ENCODE data around the gene EFHB.
A peak's percentile ranks its signal among the peaks of the same experiment; 100 is the strongest.
"Not testable (repeated sequence)": the region's sequence is repeated elsewhere in the genome, so short reads cannot be mapped to it uniquely, and the experiment has no call there.

Gene EFHB, protein sequence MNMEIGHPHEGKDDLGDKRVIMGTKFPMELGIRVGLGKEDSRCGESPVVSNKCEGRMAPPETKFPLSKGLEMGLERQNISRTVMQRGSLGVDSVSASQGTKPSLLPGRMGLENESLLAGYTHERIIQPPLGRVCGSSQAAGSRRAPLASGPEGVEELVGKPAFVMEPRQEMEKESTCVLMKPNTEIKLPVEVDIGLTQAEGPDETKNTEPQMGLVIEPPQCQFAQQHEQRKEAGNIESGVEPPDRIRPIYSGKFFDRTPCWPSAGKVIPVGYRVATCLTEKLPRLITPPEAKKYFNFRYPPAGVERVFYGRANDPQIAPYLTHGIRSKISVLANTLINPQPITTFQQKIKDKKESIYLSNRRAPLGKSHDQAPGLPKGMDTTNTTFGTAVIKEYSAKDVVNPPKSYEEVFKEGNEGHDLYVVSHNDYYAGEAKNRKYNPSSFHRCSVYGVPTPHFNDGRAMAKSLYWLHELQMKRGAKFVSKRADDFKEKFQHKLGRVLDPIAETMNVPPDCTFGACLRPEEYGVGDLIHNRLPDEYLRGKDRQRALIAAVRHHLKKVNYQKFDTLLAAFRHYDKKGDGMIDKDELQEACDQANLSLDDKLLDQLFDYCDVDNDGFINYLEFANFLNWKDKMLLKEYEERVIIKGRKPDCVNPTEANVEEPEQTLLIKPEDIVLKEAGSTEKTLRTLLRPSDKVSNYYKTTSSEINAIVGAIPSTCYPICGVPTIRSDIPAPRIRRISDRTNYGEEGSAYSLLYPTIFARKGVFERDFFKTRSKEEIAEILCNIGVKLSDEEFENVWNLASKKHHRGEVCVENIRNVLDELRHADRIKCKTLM

DNA sequence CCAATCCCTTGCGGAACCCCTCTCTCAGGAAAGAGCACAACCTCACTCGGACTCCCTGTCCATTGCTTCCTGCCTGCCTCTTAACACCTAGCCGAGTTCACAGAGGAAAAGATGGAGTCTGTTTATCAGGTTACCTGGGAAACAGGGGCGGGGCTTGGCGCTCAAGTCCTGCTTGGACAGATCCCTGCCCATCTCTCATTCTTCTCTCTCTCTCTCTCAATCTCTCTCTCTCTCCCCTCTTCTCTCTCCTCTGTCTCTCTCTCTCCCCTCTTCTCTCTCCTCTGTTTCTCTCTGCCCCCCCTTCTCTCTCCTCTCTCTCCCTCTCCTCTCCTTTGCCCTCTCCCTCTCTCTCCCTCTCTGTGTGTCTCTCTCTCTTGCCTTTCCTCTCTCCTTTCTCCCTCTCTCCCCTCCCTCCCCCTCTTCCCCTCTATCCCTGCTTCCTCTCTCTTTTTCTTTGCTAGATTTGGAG is at the start of gene EFHB:
EFHB (minus strand) TSS at position 120 of the 469 bp plus-strand sequence. CDS start 199 bp downstream, outside the sequence.
- peak; percentile 9 for DNase-seq

DNA sequence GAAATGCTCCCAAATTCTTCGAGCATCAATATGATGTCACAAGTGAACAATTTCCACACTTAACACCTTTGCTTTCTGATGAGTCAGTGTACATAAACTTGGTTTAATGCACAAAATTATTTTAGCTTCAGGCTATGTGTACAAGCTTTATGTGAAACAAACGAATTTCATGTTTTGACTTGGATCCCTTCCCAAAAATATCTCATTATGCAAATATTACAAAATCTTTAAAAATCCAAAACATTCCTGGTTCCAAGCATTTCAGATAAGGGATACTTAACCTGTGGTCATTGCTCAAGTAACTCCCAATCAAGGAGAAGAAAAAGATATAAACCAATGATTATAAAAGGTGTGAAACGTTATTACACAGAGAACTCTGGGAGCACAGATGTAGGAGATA is 38.0 kb upstream of the EFHB start:
- DNase-seq, result no peak

DNA sequence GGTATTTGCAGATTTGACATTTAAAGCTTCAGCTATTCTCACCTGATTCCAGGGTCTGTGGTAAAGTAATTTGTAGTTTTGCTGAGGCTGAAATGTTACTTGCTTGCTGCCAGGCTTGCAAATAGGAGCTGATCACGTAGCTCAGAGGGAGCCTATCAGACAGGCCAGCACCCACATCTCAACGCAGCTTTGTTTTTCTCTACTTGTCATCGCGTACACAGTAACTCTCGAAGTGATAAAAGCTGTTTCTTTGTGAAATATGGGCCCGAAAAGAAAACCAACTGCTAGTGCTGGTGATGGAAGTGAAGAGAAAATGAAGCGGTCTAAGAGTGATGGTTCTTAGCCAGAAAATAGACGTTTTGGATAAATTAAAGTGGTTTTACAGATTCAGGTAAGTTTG is 36.3 kb upstream of the EFHB start:
- no peak for DNase-seq

DNA sequence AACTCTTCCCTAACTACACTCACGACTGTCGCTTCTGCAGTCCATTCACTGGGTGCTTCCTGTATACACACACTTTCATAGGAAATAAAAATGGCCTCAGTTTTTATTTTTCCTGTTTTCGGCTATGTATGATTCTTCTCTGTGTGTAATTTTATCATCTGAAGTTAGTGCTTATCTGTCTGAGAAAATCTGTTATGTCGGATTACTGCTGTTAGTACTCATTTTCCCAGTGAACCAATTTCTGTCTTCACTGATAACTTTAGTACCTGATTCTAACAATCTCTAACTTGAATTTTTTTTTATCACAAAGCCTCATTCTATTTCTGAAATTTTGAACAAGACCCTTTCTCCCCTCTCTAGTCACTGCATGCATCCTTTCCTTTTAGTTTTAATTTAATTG is 33.8 kb upstream of the EFHB start:
- no peak for DNase-seq

DNA sequence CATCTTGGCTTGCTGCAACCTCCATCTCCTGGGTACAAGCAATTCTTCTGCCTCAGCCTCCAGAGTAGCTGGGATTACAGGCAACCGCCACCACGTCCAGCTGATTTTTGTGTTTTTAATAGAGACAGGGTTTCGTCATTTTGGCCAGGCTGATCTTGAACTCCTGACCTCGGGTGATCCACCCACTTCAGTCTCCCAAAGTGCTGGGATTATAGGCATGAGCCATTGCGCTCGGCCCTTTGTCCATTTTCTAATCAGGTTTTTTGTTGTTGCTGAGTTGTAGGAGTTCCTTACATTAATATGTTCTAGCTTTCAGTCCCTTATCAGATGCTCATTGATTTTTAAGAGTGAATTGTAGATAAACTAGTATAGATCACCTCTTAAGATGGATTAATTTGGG is 33.2 kb upstream of the EFHB start:
- DNase-seq, result no peak

DNA sequence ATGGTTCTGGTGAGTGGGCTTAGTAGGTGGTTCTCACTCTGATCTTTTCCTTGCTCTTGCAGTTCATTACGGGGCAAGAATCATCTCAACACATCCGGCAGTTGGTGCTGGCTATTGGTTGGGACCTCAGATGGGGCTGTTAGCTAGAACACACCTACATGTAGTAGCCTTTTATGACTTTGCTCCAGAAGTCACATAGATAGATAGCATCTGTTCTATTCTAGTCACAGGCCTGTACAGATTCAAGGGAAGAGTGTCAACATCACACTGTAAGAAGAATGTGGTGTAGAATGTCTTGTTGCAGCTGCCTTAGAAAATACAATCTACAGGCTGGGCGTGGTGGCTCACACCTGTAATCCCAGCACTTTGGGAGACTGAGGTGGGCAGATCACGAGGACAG is 27.9 kb upstream of the EFHB start:
- DNase-seq, result no peak

DNA sequence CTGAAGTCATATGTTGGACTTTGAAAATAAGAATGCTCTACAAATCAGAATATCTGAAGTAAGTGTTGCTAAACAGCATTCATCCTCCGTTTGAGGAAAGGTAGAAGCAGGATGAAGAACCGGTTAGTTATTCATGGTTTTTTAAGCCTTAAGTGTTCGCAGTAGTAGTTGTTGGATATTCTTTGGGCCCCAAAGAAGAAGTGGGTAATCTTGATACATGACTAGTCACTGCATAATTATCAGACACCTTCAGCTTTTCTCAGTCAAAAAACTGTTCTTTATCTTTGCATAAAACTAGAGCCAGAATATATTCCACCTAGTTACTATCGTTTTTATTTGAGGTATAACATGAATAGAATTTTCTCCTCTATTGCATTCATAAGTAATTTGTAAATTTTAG is 26.7 kb upstream of the EFHB start:
- DNase-seq, result no peak

DNA sequence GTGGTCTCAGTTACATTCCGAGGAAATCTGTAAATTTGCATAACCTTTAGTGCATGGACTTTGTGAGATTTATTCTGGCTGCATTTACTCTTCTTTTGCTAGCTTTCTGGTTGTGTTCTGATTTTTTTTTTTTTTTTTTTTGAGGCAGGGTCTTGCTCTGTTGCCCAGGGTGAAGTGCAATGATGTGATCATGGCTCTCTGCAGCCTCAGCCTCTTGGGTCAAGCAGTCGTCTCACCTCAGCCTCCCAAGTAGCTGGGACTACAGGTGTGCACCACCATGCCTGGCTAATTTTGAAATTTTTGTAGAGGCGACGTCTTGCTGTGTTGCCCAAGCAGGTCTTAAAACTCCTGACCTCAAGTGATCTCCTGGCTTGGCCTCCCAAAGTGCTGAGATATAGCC is 25.5 kb upstream of the EFHB start:
- DNase-seq, result no peak

DNA sequence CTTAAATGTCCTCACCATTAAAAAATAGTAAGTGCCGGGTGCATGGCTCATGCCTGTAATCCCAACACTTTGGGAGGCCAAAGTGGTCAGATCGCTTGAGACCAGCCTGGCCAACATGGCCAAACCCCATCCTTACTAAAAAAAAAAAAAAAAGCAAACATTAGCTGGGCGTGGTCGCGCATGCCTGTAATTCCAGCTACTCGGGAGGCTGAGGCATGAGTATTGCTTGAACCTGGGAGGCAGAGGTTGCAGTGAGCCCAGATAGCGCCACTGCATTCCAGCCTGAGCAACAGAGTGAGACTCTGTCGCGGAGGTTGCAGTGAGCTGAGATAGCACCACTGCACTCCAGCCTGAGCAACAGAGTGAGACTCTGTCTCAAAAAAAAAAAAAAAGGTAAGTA is 23.3 kb upstream of the EFHB start:
- DNase-seq, result not testable (repeated sequence)

DNA sequence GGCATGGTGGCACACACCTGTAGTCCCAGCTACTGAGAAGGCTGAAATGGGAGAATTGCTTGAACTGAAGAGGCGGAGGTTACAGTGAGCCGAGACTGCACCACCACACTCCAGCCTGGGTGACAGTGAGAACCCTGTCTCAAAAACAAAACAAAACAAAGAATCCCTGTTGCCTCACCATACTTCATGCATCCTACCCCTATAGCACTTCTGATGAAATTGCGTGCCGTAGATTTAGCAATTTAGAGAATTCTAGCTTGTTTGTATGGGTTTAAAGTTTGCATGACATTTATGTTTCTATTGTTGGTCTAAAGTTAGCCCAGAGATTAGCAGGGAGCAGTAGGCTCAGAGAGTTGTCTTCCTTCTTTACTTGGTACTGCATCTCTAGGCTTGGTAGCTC is 20.7 kb upstream of the EFHB start:
- no peak for DNase-seq

DNA sequence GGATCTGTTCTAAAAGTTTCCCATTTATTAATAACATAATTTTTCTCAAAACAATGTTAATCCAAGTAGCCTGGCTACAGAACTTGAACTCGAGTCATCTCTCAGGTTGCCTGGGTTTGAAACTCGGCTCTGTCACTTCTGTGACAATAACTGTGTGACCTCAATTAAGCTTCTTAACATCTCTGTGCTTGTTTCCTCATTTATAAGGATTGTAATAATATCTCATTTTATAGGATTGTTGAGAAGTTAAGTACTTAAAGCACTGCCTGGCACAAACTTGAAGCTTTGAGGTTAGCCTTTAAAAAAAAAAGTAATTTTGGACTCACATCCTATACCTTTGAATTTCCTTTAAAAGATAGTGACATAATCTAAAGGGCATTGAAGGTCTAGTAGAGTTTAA is 16.3 kb upstream of the EFHB start:
- DNase-seq, result no peak

DNA sequence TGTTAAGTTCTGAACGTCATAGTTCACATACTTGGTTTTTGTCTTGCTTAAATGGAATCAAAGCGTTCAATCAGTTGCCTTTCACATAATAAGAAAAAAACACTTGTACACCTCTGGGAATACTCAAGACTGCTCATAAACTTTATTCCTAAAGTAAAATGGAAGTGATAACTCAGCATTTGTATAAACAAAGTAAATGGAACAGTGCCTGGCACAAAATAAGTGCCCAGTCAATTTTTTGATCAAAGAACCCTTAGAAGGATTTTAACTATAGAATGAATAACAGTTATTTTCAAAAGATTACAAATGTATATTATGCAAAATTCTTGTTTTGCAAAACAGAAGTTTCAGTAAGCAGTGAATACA is 14.2 kb upstream of the EFHB start:
- DNase-seq, result no peak

DNA sequence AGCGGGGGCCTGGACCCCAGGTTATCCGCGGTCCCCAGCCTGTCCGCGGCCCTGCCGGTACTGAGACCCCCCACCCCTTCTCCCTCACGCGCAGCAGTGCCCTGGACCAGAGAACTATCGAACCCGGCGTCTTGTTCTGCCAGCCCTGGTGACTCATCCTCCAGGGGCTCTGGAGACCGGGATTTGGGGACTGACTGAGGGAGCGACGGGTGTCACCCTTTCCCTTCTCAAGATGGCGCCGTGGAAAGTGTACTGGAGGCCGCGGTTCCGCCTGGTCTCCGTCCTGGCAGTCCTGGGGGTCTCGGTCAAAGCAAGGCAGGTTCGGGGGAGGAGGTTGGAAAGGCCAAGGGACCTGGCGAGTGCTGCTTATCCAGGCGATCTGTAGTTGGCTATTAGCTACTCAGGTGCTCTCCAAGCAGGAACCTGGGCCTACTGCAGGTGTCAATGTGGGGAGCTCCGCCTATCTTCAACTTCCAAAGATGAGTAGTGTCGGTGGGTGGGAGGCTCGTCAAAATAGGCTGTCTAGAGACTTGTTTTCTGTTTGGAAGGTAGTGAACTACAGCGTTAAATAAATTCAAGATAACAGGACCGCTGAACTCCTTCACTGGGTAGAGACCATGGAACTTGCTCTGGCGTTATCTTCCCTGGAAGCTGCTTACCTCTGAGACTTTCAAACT is 13.7 kb upstream of the EFHB start:
- DNase-seq, result peak; percentile 18

DNA sequence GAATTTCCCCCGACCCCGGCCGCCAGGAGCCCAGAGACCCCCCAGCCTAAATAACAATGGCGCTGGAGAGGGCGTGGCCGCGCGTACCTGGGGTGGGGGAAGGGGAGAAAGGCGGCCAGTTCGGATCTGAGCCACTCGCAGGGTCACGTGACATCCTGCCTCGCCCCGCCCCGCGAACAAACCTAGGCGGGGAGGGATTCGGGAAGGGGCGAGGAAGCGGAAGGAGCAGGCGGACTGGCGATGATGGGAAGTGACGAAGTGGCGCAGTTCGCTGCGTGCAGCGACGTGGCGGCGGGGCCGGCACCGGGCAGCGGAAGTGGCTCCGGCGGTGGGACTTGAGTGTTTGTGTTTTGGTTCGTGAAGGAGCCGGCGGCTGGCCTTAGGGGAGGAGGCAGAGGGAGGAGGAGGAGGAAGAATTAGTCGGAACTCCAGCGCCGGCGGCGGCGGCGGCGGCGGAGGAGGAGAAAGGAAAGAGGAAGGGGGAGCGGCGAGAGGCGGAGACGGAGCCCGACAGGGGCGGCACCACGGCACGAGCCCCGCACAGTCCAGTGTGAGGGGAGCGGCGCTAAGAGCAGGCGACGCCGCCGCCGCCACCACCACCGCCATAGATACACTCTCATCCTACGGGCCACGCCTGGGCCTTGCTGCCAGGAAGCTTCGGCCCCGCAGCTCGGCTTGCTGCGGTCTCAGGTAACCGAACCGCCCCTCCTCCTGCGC is 13.0 kb upstream of the EFHB start, which contains the start of gene RAB5A:
RAB5A (plus strand) TSS at position 266 of the 717 bp plus-strand sequence. CDS start 3,802 bp downstream, outside the sequence.
- DNase-seq, result peak; percentile 91

DNA sequence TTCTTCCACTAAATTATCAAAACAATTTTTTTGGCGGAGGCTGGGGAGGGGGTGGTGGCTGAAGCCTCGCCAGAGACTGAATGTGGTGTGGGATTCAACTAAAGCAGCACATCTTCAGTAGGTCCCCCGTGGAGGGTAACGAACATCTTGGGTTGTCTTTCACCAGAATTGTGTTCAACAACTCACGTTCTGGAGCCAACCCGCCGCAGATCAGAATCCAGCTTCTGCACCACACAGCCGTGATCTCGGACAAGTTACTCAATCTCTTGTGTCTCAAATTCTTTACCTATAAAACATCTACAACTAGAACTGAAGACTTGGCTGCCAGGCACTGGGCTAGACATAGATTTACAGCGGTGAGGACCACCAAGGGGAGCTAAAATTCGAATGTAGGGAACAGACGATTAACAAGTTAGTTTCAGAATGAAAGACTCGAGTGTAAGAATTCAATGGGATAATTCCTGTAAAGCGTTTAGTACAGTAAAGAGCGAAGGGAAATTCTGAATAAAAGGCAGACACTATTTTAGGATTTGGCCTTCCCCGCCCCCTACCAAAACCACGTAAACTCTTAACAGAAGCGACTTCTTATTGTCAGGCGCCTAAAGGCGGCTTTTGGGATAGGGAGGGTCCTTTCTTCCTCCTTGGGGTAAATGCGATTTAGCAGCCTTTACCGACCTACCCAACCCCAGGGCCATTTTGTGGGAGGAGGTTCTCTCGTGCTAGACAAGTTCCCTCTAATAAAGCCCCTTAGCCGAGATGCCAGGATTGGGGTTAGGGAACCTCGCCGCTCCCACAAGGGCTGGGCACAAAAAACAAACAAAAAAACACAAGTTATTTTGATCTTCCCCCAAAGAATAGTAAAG is 12.2 kb upstream of the EFHB start:
- DNase-seq, result no peak

DNA sequence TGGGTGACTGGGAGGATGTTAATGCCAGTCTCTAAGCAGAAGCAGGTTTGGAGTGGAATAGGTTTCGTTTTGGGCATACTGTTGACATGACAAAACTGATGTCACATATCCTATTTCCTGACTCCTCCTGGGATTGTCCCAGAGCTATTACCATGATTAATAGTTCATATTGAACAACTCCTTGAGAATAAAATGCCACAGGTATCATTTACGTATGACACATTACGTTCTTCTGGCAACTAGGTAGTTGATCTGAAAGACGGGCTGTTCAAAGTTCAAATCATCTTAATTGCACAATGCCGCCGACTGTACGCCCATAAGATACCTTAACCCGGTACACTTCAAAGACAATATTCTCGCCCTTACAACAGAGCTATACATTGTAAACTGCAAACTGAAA is 11.5 kb upstream of the EFHB start:
- no peak for DNase-seq

DNA sequence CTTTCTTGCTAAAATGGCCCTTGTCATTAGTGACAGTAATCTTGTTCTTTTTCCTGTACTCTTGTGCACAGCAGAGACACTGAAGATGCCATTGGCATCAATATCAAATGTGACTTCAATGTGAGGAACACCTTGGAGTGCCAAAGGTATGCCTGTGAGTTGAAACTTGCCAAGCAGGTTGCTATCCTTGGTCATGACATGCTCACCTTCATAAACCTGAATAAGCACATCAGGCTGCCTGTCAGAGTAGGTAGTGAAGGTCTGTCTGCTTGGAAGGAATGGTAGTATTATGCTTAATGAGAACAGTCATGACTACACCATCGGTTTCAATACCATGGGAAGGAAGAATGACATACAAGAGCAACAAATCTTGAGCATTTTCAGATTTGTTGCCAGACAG is 6.6 kb upstream of the EFHB start:
- no peak for DNase-seq

DNA sequence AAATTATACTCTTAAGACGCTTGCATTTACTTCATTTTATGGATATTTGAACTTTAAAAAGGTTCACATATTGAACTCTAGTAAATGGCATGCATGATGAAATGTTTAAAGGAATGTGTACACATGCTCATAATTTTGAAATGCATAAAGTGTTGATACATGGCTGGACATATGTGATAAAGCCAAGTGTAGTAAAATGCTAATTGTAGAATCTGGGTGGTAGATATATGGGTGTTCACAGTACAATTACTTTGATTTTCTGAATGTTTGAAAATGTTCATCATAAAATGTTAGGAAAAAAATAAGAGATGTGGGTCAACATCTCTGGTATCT is 4.2 kb upstream of the EFHB start:
- DNase-seq, result no peak

DNA sequence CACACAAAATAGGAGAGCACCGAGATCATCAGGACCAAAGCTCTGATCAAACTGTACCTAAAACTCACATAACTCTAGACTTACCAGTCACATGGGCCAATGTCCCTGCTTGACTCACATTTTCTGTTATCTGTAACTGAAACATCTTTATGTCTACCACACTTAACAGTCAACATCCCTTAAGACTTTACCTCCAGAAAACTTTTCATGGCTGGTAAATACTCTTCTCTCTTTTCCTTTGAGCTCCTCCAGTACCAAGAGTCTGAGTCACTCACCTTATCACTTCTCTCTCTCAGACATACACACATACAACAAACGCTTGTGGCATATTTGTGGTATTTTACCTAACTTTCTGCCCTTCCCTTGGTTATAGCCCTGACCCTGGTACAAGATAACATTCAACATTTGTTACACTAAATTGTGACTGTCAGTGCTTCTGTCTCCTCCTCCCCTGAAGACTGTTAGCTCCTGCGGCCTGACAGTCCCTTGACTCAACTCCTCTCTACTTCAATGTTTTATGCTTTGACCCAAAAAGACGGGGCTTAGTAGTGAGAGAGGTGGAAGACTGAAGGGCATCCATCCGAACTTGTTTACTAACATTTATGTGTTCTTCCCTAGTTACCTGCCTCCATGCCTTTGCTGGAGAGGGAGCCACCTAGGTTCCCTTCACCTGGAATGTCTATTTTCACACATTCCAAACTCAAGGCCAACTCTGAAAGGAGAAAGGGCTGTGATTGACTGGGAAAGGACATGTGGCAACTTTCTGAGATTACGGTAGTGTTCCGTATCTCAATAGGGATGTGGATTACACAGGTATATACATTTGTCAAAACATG is 3.7 kb upstream of the EFHB start:
- no peak for DNase-seq

DNA sequence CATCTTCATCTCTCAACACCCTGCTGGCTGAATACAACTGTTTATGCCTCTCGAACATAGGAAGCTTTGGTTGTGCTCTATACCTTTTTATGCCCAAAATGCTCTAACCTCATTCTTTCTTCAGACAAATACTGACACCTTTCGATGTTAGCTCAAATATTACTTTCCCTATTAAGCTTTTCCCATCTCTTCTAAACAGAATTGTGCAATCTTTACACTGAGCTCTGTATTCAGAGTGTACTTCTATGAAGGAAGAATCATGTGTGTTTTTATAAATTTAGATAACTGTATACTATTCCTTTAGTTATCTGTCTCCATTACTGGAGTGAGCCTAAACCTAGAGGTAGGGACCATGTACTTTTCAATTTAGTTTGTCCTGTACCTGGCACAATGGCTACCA is 1.6 kb downstream of the EFHB start:
- DNase-seq, result no peak

DNA sequence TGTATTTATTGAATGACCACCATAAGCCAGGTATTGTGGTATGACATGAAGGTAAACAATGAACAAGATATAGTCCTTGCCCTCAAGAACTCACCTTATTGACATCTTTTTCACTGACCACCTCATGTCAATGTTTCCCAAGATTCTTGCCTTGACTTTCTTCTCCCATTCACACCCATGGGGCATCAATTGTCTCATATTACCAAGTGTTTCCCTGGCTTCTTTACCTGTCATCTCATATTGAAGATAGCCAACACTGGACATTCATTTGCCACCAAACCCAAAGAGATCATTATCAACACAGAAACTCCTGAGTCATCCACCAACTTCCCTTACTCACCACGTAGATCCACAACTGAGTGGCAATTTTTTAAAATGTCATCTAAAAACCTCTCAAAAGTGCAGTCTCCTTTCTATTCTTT is 2.2 kb downstream of the EFHB start:
- no peak for DNase-seq

Measured in NCI-H1092 treated with DMSO at 0.1 percent for 48 hours (cell line).